Subcutaneous adipose tissue (tissue), 4 donors: Measurements from ENCODE around the gene ZNF865. TPM values are rescaled to one million over a fixed set of nuclear protein-coding genes. Genes with fewer than 3 reads are reported as not detected.

Experiments
- CTCF ChIP-seq: fragments of 450-650 bp; IDR thresholded peaks from one replicate; pipeline ENCODE4 v1.5.1; 2016; ENCODE audit warnings: low read depth, mild to moderate bottlenecking, control low read depth, antibody characterized with exemption, moderate library complexity
- total RNA-seq, 4 donors: library from RNA; depleted of rRNA; stranded (reverse); fragments of >200 nt; gene quantifications; one replicate each; pipeline ENCODE4 v1.1.0, GENCODE V29; 2016

ZNF865 gene
- total RNA-seq, 4 donors from 2014 or later, result 1.8 to 8.9 (median 3.6) TPM

GRCh38 chr19:55578761-55579747 is 26.4 kb upstream of the ZNF865 start:
- no peak for TF ChIP-seq CTCF

DNA sequence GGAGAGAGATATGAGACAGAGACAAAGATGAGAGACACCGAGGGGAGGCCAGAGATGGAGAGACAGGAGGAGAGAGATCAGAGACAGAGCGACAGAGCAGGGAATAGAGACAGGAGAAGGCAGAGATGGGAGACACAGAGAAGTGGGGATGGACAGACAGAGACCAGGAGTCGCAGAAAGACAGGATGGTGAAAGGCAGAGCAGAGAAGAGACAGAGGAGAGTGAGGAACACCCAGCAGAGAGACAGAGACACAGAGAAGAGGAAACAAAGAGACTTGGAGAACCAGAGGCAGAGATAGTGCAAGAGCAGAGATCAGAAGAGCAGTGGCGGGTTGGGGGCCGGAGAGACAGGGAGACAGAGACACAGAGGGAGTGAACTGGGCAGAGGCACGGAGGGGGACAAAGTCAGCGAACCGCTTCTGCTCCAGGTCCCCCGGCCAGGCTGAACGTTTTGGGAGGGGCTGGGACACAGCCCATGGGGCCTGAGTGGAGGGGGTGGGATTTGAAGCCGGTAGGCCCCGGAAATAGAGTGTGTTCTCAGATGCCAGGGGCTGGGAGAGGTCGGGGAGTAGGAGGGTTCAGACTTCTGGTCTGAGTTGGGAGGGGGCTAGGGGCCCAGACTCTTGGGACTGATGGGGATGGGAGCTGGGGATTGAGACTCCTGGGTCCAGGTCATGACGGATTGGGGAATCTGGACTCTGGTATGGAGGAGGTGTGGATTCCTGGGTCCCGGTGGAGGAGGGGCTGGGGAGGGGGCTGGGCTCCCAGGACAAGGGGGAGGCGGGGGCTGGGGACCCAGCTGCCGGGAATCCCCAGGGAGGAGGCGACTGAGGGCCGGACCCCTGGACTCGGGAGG is 25.5 kb upstream of the ZNF865 start:
- TF ChIP-seq CTCF, result no peak

- TF ChIP-seq CTCF, result no peak
These were observed 24.8 kb upstream of the ZNF865 start, which contains the start of gene ZNF579 for GRCh38 chr19:55580628-55581144. Gene ZNF579, minus strand, starts transcription at chr19:55580848. Its CDS starts 1,209 bp downstream, at chr19:55579639.

DNA sequence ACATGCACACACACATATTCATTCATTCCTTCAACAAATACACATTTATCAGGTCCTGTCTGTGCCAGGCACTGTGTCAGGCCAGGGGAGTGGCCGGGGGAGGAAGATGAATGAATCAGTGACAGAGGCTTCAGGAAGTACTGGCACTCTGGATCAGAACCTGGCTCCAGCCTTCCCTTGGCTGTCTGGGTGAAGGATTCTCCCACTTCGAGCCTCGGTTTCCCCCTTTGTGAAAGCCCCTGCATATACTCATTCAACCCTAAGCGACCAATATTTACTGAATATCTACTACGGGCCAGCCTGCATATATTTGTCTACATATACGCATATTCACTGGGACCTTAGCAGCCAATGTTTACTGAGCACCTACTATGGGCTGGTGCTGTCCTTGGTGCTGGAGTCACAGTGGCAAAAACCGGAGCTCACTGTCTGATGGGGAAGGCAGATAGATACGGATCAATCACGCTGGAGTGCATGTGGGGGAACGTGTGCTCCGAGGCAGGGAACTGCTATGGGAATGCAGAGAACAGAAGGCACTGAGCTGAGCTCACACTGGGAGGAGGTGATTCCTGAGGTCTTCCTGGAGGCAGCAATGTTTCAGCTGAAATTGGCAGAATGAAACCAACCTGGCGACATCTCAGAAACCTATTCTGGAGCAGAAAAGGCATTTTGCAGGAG is 24.2 kb upstream of the ZNF865 start:
- TF ChIP-seq CTCF, result no peak

DNA sequence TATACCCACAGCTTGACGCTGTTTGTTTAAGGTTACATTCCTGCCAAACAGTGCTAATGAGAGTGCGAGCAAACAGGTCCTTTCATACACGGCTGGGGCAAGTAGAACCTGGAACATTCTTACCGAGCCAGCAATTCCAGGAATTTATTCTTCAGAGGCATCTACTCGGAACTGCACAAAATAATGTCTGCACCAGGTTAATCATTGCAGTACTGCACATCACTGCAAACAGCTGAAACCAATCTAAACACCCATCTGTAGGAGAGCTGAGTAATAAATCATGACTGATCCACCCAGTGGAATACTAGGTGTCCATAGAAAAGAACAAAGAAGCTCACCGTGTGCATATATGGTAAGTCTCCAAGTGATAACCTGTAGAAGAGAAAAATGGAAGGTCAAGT is 23.6 kb upstream of the ZNF865 start:
- TF ChIP-seq CTCF, result no peak

DNA sequence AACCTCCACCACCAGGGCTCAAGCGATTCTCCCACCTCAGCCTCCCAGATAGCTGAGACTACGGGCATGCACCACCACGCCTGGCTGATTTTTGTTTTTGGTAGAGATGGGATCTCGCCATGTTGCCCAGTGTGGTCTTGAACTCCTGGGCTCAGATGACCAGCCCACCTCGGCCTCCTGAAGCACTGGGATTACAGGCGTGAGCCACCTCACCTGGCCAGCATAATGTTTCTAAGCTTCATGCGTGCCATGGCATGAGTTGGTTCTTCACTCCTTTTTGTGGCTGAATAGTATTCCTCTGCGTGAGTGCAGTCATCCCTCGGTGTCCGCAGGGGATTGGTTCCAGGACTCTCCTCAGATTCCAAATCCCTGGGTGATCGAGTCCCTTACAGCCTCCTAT is 20.6 kb upstream of the ZNF865 start:
- no peak for TF ChIP-seq CTCF
